NCI-H226 (cell line): ENCODE data around the gene E2F2.
A peak's percentile ranks its signal among the peaks of the same experiment; 100 is the strongest.

Experiments used
- DNase-seq: peaks from one replicate; pipeline ENCODE4 v3.0.0-alpha.2; 2015

The E2F2 gene, protein sequence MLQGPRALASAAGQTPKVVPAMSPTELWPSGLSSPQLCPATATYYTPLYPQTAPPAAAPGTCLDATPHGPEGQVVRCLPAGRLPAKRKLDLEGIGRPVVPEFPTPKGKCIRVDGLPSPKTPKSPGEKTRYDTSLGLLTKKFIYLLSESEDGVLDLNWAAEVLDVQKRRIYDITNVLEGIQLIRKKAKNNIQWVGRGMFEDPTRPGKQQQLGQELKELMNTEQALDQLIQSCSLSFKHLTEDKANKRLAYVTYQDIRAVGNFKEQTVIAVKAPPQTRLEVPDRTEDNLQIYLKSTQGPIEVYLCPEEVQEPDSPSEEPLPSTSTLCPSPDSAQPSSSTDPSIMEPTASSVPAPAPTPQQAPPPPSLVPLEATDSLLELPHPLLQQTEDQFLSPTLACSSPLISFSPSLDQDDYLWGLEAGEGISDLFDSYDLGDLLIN

GRCh38 chr1:23530747-23531561 lies at the start of gene E2F2:
Gene E2F2, minus strand, starts transcription at chr1:23531233. Its CDS starts 440 bp downstream, at chr1:23530793.
- DNase-seq, result peak; percentile 80

GRCh38 chr1:23578997-23579363 lies 47.9 kb upstream of the E2F2 start:
- no peak for DNase-seq

GRCh38 chr1:23578311-23578996 lies 47.4 kb upstream of the E2F2 start:
- DNase-seq, result no peak

DNA sequence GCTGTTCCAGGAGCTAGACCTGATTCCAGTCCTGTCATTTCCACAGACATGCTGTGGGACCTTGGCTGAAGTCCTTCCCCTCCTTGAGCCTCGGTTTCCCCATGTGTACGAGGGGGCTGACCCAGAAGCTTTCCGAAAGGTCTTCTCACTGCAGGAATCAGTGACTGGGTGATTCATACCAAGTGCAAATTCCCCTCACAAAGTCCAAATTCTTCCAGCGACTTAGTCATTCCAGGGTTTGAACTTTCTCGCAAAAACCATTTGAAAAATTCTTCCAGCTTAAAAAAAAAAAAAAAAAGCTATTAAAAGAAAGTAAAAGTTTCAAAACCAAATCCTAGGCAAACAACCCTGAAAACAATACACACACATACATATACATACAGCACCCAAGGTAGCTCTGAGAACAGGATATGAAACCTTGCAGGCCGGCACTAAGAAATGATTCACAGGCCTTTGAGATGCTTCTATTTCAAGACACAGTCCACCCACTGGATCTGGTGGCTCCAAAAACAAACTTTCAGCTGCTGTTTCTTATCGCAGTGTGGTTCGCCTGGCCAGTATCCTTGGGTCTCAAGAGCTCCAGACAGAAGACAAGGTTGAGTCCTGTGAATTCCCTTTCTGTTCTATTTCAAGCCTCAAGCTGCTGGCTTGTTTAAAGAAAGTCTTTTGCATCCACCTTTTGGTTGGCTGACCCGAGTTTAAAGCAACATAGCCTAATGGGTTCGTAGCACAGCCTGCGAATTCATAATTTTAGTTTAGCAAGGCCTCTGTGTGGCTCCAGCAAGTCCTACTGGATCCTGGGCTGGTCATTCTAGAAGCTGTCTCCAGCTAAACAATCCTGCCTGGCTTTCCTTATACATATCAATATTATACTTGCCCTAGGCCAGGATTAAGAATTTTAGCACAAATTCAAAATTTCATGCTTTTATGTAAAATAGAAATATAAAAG lies 46.3 kb upstream of the E2F2 start:
- DNase-seq, result peak; percentile 57

DNA sequence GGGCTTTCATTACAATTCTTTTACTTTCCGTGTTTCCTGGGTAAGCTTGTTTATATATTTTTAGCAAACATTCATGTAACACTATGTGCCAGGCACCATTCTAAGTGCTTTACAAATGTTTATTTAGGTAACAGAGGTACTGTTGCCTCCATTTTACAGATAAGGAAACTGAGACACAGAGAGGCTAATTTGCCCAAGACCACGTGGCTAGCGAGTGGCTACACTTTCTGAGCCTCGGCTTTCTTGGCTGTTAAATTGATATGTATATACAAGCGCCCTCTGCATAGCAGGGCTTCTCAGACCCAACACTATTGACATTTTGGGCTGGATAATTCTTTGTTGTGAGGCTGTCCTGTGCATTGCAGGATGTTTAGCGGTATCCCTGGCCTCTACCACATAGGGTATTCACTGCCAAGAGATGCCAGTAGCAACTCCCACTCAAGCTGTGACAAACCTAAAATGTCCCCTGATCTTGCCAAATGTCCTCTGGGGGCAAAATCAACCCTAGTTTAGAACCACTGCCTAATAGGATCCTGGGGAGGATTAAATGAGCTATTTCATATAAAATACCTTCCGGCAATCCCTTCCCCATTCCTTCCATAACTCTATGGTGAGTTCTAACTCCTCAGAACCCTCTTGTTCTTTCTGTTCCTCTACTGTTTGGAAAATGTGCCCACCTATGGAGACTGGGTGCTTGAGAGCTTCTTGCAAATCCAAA lies 45.5 kb upstream of the E2F2 start:
- no peak for DNase-seq

- no peak for DNase-seq
Measured at GRCh38 chr1:23575226-23575810, 44.3 kb upstream of the E2F2 start.

DNA sequence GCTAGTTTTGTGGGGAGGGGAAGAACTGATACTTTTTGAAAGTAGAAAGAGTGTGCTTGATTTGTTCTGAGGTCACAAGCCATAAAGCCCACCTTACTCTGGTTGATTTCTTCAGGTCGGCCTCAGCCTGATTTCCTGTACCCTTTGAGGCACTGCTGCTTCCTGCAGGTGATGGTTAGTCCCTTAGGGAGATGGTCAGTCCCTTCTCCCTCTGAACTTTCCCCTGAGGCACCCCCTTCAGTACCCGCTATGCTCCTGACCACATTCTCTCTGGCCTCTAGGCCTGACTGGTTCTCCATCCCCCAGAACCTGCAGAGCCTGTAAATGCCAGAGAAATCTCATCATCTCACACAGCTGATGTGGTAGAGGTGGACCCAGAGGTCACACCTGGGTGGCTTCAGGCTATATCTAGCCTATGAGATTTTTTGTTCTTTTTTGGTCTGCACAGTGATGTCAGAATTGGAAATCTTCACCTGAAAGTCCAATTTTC lies 43.3 kb upstream of the E2F2 start:
- DNase-seq, result no peak

DNA sequence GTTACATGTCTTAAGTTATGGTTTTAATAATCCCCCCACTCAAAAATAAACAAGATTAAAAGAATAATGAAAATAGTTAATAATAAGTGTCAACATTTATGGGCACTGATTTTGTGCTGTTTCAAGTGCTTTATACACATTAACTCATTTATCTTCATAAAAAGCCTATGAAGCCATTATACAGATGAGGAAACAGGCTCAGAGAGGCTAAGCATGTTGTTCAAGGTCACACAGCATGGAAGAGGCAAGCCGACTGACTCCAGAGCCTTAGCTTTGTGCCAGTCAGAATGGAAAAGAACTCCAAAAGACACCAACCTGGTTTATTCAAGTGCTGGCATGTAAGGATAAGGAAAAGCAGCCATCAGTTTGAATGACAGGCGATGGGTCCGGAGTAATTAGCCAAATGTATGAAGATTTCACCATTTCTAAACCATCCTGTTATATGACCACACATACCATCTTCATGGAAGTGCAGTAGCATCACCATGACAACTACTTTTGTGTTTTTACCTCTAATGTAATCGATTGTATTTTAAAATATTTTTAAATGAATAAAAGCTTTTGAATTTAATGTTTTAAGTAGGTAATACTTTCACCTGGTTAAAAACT lies 42.6 kb upstream of the E2F2 start:
- DNase-seq, result no peak

DNA sequence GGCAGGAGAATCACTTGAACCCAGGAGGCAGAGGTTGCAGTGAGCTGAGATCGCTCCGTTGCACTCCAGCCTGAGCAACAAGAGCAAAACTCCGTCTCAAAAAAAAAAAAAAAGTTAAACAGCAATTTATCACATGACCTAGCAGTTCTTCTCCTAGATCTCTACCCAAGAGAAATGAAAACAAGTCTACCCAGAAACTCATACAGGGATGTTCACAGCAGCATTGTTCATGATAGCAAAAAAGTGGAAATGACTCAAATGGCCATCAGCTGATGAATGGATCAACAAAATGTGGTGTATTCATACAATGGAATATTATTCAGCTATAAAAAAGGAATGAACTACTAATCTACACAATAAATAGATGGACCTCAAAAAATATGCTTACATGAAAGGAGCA lies 40.4 kb upstream of the E2F2 start:
- no peak for DNase-seq

GRCh38 chr1:23570001-23570691 lies 39.1 kb upstream of the E2F2 start:
- DNase-seq, result no peak

- DNase-seq, result no peak
Measured at GRCh38 chr1:23568608-23569383, 37.8 kb upstream of the E2F2 start.

- no peak for DNase-seq
Measured at GRCh38 chr1:23567996-23568607, 37.1 kb upstream of the E2F2 start.

DNA sequence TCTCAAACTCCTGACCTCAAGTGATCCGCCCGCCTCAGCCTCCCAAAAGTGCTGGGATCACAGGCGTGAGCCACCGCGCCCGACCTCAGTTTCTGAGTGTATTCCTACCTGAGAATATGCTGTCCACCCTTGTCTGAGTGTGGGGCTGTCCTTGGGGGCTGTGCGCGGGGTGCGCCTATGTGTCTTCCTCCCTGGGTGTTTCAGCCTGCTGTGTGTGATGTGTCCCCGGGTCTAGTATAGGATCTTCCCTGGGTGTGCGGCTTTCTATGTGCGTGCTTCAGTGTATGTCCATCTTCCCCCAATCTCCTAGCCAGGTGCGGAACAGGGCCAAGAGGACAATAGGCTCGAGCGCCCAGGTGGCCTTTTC lies 36.6 kb upstream of the E2F2 start:
- no peak for DNase-seq

DNA sequence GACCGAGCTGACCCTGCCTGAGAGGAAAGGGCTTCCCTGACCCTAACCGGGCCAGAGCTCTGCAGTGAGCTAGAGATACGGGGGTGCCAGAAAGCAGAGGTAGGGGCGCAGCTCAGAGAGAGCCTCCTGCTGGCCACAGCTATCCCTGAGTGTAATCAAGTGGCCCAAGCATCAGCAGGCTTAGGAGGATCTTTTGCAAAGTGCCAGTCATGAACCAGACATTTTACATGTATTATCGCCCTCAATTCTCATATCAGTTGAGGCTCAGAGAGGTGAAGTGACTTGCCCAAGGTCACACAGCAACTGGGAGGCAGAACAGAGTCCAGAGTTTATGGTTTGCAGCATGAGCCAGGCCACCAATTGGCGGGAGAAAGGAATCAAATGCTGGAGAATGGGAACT lies 35.3 kb upstream of the E2F2 start:
- DNase-seq, result no peak

DNA sequence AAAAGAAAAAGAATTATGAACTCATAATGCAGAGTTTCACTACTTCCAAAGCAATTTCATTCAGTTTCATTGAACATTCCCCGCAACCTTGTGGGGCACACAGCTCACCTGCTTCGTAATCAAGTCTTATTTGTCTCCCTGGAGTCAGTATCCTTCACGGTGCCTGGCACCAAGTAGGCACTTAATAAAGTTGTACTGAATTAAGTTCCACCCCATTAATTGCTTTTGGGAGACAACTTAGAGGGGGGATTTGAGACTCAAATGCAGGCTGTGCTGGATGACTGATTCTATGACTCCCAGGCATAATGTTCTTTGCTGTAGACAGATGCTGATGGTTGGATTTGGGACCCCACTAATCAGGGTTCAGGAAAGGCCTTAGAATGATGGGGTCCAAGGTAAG lies 34.7 kb upstream of the E2F2 start:
- no peak for DNase-seq

GRCh38 chr1:23564529-23565122 lies 33.6 kb upstream of the E2F2 start:
- DNase-seq, result no peak

GRCh38 chr1:23563755-23564374 lies 32.8 kb upstream of the E2F2 start:
- no peak for DNase-seq

GRCh38 chr1:23563003-23563402 lies 32.0 kb upstream of the E2F2 start:
- no peak for DNase-seq
